HFF-Myc (cell line): Measurements from ENCODE around the gene PPFIA1.
A peak's percentile ranks its signal among the peaks of the same experiment; 100 is the strongest.
"Not testable (repeated sequence)": the region's sequence is repeated elsewhere in the genome, so short reads cannot be mapped to it uniquely, and the experiment has no call there.

Source experiments
- DNase-seq: peaks from one replicate; pipeline ENCODE4 v3.0.0-alpha.2; 2011; ENCODE audit warnings: low read depth; ENCODE audit errors: extremely low read depth
- H3K4me3 ChIP-seq: replicated peaks from 2 replicates; pipeline ENCODE4 v1.5.1; 2011; ENCODE audit warnings: low read depth, mild to moderate bottlenecking, control low read depth, low read length
- TF ChIP-seq, protein P1 (sequence below): IDR thresholded peaks from 2 replicates; pipeline ENCODE4 v1.5.1; 2012; ENCODE audit warnings: mild to moderate bottlenecking, low read depth, low read length, control low read depth; ENCODE audit errors: missing control alignments

The PPFIA1 gene

DNA sequence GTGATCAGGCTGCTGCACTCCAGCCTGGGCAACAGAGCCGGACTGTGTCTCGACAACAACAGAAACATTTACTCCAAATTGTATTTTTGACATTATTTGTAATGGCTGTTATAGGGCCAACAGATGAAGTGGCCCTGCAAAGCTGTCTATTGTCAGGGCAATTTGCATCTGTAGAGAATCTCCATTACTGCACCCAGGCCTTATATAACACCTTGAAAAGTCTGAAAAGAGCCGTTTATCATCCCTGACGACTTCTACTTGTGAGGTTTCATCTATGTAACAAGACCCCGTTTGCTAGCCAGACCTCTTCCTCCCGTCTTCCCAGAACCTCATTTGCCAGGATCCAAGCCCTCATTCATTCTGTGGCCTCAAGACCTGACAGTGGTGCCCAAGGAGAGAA is 118.7 kb downstream of the PPFIA1 start:
- DNase-seq, result no peak
- TF ChIP-seq, protein P1, sequence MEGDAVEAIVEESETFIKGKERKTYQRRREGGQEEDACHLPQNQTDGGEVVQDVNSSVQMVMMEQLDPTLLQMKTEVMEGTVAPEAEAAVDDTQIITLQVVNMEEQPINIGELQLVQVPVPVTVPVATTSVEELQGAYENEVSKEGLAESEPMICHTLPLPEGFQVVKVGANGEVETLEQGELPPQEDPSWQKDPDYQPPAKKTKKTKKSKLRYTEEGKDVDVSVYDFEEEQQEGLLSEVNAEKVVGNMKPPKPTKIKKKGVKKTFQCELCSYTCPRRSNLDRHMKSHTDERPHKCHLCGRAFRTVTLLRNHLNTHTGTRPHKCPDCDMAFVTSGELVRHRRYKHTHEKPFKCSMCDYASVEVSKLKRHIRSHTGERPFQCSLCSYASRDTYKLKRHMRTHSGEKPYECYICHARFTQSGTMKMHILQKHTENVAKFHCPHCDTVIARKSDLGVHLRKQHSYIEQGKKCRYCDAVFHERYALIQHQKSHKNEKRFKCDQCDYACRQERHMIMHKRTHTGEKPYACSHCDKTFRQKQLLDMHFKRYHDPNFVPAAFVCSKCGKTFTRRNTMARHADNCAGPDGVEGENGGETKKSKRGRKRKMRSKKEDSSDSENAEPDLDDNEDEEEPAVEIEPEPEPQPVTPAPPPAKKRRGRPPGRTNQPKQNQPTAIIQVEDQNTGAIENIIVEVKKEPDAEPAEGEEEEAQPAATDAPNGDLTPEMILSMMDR, result no peak

DNA sequence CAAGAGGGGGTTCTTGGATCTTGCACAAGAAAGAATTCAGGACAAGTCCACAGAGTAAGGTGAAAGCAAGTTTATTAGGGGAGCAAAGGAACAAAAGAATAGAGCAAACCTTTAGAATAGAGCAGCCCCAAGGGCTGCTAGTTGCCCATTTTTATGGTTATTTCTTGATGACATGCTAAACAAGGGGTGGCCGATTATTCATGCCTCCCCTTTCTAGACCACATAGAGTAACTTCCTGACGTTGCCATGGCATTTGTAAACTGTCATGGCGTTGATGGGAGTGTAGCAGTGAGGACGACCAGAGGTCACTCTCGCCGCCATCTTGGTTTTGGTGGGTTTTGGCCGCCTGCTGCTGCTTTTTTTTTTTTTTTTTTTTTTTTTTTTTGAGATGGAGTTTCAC is 120.4 kb downstream of the PPFIA1 start:
- DNase-seq, result not testable (repeated sequence)

More for the DNA sequence above, 118.7 kb downstream of the PPFIA1 start:
- H3K4me3 ChIP-seq, result no peak overlapping the region

DNA sequence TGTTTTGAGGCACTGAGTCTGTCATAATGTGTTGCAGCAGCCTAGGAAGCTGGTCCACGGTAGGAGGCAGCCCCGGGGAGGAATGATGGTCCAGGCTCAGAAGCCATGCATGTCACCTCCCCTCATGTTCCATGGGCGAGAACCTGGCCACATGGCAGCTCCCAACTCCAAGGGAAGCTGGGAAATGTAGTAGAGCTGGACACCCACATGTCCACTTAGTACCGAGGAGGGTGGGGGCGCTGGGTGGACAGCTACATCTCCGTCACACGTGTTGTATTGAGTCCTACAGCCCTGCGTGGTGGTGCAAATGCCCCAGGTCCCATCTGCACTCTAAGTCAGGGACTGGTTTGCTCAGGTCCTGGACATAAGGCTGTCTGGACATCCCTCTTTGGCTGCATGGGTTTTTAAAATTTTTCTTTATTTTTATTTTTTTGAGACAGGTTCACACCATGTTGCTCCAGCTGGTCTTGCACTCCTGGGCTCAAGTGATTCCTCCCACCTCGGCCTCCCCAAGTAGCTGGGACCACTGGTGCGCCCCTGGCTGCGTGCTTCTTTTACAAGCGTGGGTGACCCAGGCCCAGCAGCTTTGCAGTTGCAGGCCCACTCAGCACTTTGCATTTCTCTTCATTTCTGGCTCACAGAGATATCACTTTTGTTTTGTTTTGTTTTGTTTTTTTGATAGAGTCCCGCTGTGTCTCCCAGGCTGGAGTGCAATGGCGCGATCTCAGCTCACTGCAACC is 123.9 kb downstream of the PPFIA1 start:
- DNase-seq, result no peak
- TF ChIP-seq, protein P1, result no peak
- no peak overlapping the region for H3K4me3 ChIP-seq

More for the DNA sequence above, 120.4 kb downstream of the PPFIA1 start:
- not testable (repeated sequence) for H3K4me3 ChIP-seq

DNA sequence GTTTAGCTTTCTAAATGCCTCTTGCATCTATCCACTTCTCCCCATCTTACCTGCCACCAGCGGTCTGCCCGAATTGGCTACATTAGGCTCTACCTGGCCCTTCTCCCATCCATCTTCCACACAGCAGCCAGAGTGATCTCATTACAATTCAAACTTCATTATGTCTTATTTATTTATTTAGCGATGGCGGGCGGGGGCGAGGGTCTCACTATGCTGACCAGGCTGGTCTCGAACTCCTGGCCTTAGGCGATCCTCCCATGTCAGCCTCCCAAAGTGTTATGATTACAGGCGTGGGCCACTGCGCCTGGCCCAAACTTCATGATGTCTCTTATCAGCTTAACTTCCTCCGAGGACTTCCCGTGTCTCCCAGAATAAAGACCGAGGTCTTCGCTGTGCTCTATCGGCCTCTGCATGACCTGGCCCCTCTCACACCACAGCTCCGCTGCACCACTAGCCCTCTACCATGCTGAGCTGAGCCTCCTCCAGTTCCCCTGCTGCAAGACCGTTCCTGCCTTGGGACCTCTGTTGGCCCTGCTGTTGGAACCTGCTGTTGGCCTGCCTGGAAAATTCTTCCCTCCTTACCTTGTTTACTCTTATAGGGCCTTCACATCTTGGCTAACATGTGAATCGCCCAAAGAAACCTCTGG is 127.0 kb downstream of the PPFIA1 start:
- peak overlapping the region; percentile 99 for H3K4me3 ChIP-seq
- no peak for DNase-seq
- TF ChIP-seq, protein P1, result no peak

DNA sequence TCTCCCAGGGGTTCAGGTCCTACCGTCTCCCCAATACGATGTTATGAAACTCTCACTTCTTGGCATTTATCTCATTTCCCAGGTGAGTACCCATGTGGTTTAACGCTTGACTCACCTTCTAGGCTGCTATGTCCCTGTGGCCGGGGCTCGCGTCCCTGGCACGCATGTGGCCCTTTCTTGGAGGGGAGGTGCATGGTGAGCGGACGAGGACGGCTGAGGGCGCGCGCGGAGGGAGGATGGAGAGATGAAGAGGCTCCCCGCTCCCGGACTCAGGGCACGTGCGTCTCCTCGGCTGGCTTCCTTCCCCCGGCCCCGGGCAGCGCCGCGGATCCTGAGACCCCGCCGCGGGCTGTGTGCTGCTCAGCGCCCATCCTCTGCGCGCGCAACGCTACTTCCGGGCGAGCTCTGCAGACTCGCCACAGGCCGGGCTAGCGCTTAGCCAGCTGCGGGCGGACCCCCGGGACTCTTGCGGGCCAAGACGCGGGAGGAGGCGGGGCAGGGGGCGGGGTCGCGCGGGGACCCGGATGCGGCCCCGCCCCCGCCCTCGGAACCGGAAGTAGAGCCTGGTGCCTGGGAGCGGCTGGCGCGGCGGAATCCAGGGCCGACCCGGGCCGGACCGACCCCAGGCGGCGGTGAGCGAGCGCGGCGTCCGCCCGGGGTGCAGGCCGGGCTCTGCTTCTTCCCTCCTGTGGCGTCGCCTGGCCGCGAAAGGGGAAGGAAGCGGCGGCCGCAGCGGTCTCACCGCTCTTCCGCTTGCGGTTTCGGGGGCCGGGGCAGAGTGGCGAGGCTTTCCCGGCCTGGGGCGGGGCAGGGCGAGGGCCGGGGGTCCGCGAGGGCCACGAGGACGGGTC is 127.7 kb downstream of the PPFIA1 start, which contains the start of gene CTTN:
Gene CTTN (plus strand): TSS at position 547 of the 851 bp plus-strand sequence. CDS start 8,769 bp downstream, outside the sequence.
- TF ChIP-seq, protein P1, result no peak
- H3K4me3 ChIP-seq, result peak within 1 kb of the TSS; percentile 99
- DNase-seq, result peak; percentile 36

DNA sequence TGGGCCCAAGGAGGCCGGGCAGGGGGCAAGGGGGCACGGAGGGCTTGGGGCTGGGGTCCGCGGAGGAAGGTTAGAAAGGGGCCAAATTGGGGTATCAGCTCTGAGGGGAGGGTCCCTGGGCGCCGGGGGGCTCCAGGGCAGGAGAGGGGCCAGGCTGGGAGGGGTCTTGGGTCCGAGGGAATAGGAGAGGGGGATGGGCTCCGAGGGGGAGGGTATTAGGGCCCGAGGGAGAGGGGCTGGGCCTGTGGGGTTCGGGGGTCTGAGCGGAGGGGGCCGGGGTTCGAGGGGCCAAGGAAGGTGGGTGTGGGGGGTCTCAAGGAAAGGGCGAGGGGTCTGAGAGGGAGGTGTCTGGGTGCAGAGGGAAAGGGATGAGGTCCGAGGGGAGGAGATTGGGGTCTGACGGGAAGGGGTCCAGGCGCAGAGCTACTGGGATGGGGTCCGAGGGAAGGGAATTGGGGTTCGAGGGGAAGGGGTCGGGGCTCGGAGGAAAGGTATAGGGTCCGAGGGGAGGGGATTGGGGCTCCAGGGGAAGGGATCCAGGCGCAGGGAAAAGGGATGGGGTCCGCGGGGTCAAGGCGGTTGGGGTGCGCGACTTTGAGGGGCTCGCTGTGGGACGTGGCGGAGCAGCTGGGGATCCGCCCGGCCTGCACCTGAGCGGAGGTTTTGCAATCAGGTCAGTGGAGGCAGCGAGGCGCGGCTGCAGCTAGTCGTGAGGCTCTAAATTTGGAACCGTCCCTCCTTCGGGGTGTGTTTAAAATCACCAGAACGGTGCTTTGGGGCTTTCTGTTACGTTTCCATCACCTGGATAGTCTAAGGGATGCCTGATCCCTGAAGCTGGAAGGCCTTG is 128.6 kb downstream of the PPFIA1 start:
- TF ChIP-seq, protein P1, result no peak
- H3K4me3 ChIP-seq, result peak overlapping the region; percentile 99
- no peak for DNase-seq
